SHP77 treated with DMSO at 0.1 percent for 48 hours (cell line): ENCODE results near the gene F5.

ENCODE experiments used
- DNase-seq: peaks from one replicate; lab custom pipeline; 2025; lab: John Stamatoyannopoulos, UW

Gene F5

GRCh38 chr1:169588112-169588511 is 1.8 kb upstream of the F5 start:
- DNase-seq, result no peak

- no peak for DNase-seq
Measured at GRCh38 chr1:169586067-169586394, 250 bp downstream of the F5 start.

GRCh38 chr1:169585181-169585580 is 1.1 kb downstream of the F5 start:
- no peak for DNase-seq

- DNase-seq, result no peak
Measured at GRCh38 chr1:169584483-169585144, 1.7 kb downstream of the F5 start.

- DNase-seq, result no peak
Measured at GRCh38 chr1:169577981-169578738, 8.1 kb downstream of the F5 start.

- DNase-seq, result no peak
Measured at GRCh38 chr1:169576935-169577331, 9.3 kb downstream of the F5 start.

GRCh38 chr1:169576241-169576934 is 9.9 kb downstream of the F5 start:
- DNase-seq, result no peak

GRCh38 chr1:169574336-169574735 is 11.9 kb downstream of the F5 start:
- DNase-seq, result no peak

GRCh38 chr1:169572187-169572586 is 14.1 kb downstream of the F5 start:
- no peak for DNase-seq

GRCh38 chr1:169571450-169571849 is 14.8 kb downstream of the F5 start:
- DNase-seq, result no peak

- DNase-seq, result no peak
Measured at GRCh38 chr1:169570172-169570574, 16.1 kb downstream of the F5 start.

GRCh38 chr1:169568497-169568896 is 17.8 kb downstream of the F5 start:
- no peak for DNase-seq

- DNase-seq, result no peak
Measured at GRCh38 chr1:169565335-169566271, 20.7 kb downstream of the F5 start.

- no peak for DNase-seq
Measured at GRCh38 chr1:169563650-169564049, 22.6 kb downstream of the F5 start.

- DNase-seq, result no peak
Measured at GRCh38 chr1:169563019-169563615, 23.2 kb downstream of the F5 start.

GRCh38 chr1:169561692-169562091 is 24.6 kb downstream of the F5 start:
- no peak for DNase-seq

- DNase-seq, result no peak
Measured at GRCh38 chr1:169557131-169557530, 29.1 kb downstream of the F5 start.

GRCh38 chr1:169550294-169550693 is 36.0 kb downstream of the F5 start:
- peak; percentile 23 for DNase-seq

- no peak for DNase-seq
Measured at GRCh38 chr1:169548282-169548681, 38.0 kb downstream of the F5 start.

- DNase-seq, result peak; percentile 56
Measured at GRCh38 chr1:169546087-169546995, 39.9 kb downstream of the F5 start.

GRCh38 chr1:169545472-169545871 is 40.8 kb downstream of the F5 start:
- no peak for DNase-seq
